ENCODE results near the gene MFAP3L. TPM values are rescaled to one million over a fixed set of nuclear protein-coding genes. Genes with fewer than 3 reads are reported as not detected.

The MFAP3L gene
- total RNA-seq, 2 donors from 2014 or later: 2.4 to 4.7 TPM

DNA sequence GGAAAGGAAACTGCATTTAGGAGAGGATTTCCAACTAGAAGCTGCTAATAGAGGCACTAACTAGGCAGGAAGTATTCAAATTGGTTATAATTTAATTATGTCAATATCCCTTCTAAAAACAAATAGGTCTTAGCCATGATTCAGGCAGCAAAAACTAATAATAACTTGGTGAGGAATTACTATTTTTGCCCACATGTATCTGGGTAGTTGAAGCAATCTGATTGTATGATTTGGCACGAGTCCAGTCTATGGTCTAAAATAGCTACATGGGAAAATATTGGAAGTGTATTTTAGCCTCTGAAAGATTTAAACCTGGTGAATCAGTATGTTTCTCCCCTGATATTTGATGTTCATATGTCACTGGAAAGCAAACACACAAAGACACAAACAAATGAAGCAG lies 62.2 kb downstream of the MFAP3L start:
- H3K27me3 ChIP-seq: no peaks in the 10 kb centered on the region
- H3K4me1 ChIP-seq: no peaks in the 10 kb centered on the region
- no peak for DNase-seq
- H3K9me3 ChIP-seq: no peaks in the 10 kb centered on the region
- no peak overlapping the region for H3K4me3 ChIP-seq
- H3K9ac ChIP-seq (ENCODE audit: low read depth in 2 of 2, low read length in 2 of 2): no peak overlapping the region
- H3K27ac ChIP-seq: no peak overlapping the region
- TF ChIP-seq CTCF (IDR thresholded peaks at IDR 0.05): no peak
- intact Hi-C loops (cut with DNase I): no loop called here
- H3K36me3 ChIP-seq: no peaks in the 10 kb centered on the region

DNA sequence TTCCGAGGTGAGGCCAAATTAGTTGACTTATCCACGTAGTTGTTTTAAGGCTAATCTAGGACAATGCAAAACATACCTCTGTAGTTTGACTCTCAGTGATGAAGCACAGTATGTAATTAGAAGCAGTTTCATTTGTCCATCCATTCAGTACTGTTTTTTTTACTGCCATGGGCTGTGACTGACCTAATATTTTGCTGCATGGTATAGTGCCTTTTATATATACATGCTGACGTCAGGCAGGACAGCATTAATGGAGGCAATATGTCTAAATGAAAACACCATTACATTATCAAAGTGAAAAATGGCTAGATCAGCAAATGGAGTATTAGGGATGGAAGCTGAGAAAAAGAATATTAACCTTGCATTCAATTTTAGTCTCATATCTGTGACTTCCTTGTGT lies 66.9 kb downstream of the MFAP3L start:
- H3K36me3 ChIP-seq: no peaks in the 10 kb centered on the region
- TF ChIP-seq CTCF (IDR thresholded peaks at IDR 0.05): no peak
- no peaks in the 10 kb centered on the region for H3K9me3 ChIP-seq
- H3K27me3 ChIP-seq: no peaks in the 10 kb centered on the region
- H3K4me1 ChIP-seq: no peaks in the 10 kb centered on the region
- no peak overlapping the region for H3K9ac ChIP-seq (ENCODE audit: low read depth in 2 of 2, low read length in 2 of 2)
- no peak for DNase-seq
- H3K4me3 ChIP-seq: no peak overlapping the region
- intact Hi-C loops (cut with DNase I): no loop called here
- H3K27ac ChIP-seq: no peak overlapping the region

GRCh38 chr4:169958629-169959028 lies 67.6 kb downstream of the MFAP3L start:
- Histone ChIP-seq H3K9me3 (no peaks in the 10 kb centered on the region), H3K36me3 (no peaks in the 10 kb centered on the region), H3K27me3 (no peaks in the 10 kb centered on the region), H3K4me3 (no peak overlapping the region), H3K4me1 (no peaks in the 10 kb centered on the region), H3K27ac (no peak overlapping the region), H3K9ac (ENCODE audit: low read depth in 2 of 2, low read length in 2 of 2) (no peak overlapping the region)
- no peak for TF ChIP-seq CTCF (IDR thresholded peaks at IDR 0.05)
- no peak for DNase-seq
- intact Hi-C loops (cut with DNase I): no loop called here

- H3K4me3 ChIP-seq: no peak overlapping the region
- TF ChIP-seq CTCF (IDR thresholded peaks at IDR 0.05): no peak
- no peaks in the 10 kb centered on the region for H3K4me1 ChIP-seq
- no peaks in the 10 kb centered on the region for H3K36me3 ChIP-seq
- no peak overlapping the region for H3K9ac ChIP-seq (ENCODE audit: low read depth in 2 of 2, low read length in 2 of 2)
- no peak overlapping the region for H3K27ac ChIP-seq
- H3K9me3 ChIP-seq: no peaks in the 10 kb centered on the region
- DNase-seq: no peak
- intact Hi-C loops (cut with DNase I): no loop called here
- no peaks in the 10 kb centered on the region for H3K27me3 ChIP-seq
Measured at GRCh38 chr4:169957785-169958184, 68.4 kb downstream of the MFAP3L start.

GRCh38 chr4:169956091-169956843 lies 69.9 kb downstream of the MFAP3L start:
- no peak for DNase-seq
- H3K27ac ChIP-seq: no peak overlapping the region
- H3K4me1 ChIP-seq: no peaks in the 10 kb centered on the region
- H3K36me3 ChIP-seq: no peaks in the 10 kb centered on the region
- H3K9ac ChIP-seq (ENCODE audit: low read depth in 2 of 2, low read length in 2 of 2): no peak overlapping the region
- no peak for TF ChIP-seq CTCF (IDR thresholded peaks at IDR 0.05)
- intact Hi-C loops (cut with DNase I): no loop called here
- H3K9me3 ChIP-seq: no peaks in the 10 kb centered on the region
- no peak overlapping the region for H3K4me3 ChIP-seq
- no peaks in the 10 kb centered on the region for H3K27me3 ChIP-seq

Data from colonic mucosa (tissue), 4 donors.